GM23338 (cell line): ENCODE results near the gene KIFC3.

Experiments
- CREB1 ChIP-seq: fragments of 250-450 bp; sonication (Bioruptor Pico); IDR thresholded peaks from 2 replicates; pipeline ENCODE4 v1.5.0; 2020; ENCODE audit warnings: low read depth, mild to moderate bottlenecking, moderate library complexity
- EZH2 ChIP-seq: fragments of 200-600 bp; sonication (generic); IDR thresholded peaks from one replicate; pipeline ENCODE4 v1.8.0; 2017; ENCODE audit warnings: antibody characterized with exemption, mild to moderate bottlenecking, low read depth; ENCODE audit not compliant: unreplicated experiment
- EZH2phosphoT487 ChIP-seq: fragments of 200-600 bp; sonication (generic); IDR thresholded peaks from one replicate; pipeline ENCODE4 v1.8.1; 2018; ENCODE audit warnings: antibody characterized with exemption; ENCODE audit not compliant: unreplicated experiment
- JUNB ChIP-seq: IDR thresholded peaks from one replicate; pipeline ENCODE4 v1.6.1; 2016; ENCODE audit warnings: antibody characterized with exemption; ENCODE audit not compliant: unreplicated experiment
- NANOG ChIP-seq: IDR thresholded peaks from 2 replicates; pipeline ENCODE4 v1.6.1; 2016; ENCODE audit warnings: antibody characterized with exemption, borderline replicate concordance
- POLR2AphosphoS5 ChIP-seq: IDR thresholded peaks from 2 replicates; pipeline ENCODE4 v1.6.1; 2016; ENCODE audit warnings: antibody characterized with exemption, low read depth
- STAT1 ChIP-seq: IDR thresholded peaks from one replicate; pipeline ENCODE4 v1.6.1; 2016; ENCODE audit warnings: antibody characterized with exemption; ENCODE audit not compliant: unreplicated experiment
- ZNF114 ChIP-seq: fragments of 250-450 bp; sonication (Bioruptor Pico); IDR thresholded peaks from 2 replicates; pipeline ENCODE4 v1.5.0; 2020; ENCODE audit warnings: mild to moderate bottlenecking, moderate library complexity
- ZNF331 ChIP-seq: fragments of 250-450 bp; sonication (Bioruptor Pico); IDR thresholded peaks from 2 replicates; pipeline ENCODE4 v1.5.0; 2020; ENCODE audit warnings: low read depth, mild to moderate bottlenecking, moderate library complexity
- TF ChIP-seq, protein P1 (sequence below): IDR thresholded peaks from 2 replicates; pipeline ENCODE4 v1.6.1; 2016; ENCODE audit warnings: antibody characterized with exemption
- TF ChIP-seq, protein P2 (sequence below), 2 experiments: fragments of 200-600 bp in 1 of 2; sonication (generic) in 1 of 2; conservative IDR thresholded peaks; 2 replicates each; pipeline versions ENCODE4 v1.5.1 to v1.6.1; 2016 to 2017; ENCODE audit warnings: antibody characterized with exemption in 2 of 2, low read depth in 2 of 2, mild to moderate bottlenecking in 2 of 2, moderate library complexity in 1 of 2
- TF ChIP-seq, protein P3 (sequence below): IDR thresholded peaks from one replicate; pipeline ENCODE4 v1.6.1; 2018; ENCODE audit warnings: antibody characterized with exemption; ENCODE audit not compliant: unreplicated experiment

DNA sequence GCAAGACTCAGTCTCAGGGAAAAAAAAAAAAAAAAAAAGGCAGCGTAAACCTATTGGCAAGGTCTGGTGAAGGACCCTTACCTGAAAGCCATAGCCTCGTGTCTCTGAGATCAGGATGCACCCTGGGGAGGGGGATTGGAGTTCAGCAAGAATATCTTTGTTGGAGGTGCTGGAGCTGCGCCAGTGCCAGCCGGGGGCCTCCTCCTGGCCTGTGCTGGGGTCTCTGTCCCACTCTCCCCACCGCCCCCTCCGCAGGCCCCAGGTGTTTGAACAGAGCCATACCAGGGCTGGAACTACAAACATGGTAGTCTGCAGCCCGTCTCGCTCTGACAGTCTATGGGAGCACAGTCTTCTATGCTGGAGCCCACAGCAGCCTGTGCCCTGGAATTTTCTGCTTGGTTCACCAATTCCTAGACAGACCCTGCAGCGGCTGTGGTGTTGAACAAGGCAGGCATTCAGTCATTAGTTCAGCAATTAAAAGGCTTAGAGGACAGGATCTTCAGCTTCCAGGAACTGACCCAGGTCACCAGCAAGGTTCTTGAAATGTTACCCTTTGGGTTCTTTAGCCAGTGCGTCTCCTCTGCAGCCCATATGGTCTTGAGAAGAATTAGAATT, 42.2 kb upstream of the KIFC3 start:
- TF ChIP-seq, protein P1, sequence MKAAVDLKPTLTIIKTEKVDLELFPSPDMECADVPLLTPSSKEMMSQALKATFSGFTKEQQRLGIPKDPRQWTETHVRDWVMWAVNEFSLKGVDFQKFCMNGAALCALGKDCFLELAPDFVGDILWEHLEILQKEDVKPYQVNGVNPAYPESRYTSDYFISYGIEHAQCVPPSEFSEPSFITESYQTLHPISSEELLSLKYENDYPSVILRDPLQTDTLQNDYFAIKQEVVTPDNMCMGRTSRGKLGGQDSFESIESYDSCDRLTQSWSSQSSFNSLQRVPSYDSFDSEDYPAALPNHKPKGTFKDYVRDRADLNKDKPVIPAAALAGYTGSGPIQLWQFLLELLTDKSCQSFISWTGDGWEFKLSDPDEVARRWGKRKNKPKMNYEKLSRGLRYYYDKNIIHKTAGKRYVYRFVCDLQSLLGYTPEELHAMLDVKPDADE = no peak
- TF ChIP-seq, protein P2, sequence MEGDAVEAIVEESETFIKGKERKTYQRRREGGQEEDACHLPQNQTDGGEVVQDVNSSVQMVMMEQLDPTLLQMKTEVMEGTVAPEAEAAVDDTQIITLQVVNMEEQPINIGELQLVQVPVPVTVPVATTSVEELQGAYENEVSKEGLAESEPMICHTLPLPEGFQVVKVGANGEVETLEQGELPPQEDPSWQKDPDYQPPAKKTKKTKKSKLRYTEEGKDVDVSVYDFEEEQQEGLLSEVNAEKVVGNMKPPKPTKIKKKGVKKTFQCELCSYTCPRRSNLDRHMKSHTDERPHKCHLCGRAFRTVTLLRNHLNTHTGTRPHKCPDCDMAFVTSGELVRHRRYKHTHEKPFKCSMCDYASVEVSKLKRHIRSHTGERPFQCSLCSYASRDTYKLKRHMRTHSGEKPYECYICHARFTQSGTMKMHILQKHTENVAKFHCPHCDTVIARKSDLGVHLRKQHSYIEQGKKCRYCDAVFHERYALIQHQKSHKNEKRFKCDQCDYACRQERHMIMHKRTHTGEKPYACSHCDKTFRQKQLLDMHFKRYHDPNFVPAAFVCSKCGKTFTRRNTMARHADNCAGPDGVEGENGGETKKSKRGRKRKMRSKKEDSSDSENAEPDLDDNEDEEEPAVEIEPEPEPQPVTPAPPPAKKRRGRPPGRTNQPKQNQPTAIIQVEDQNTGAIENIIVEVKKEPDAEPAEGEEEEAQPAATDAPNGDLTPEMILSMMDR (conservative IDR thresholded peaks at IDR 0.05; ENCODE audit: low read depth in 2 of 2) = no peak
- TF ChIP-seq, protein P3, sequence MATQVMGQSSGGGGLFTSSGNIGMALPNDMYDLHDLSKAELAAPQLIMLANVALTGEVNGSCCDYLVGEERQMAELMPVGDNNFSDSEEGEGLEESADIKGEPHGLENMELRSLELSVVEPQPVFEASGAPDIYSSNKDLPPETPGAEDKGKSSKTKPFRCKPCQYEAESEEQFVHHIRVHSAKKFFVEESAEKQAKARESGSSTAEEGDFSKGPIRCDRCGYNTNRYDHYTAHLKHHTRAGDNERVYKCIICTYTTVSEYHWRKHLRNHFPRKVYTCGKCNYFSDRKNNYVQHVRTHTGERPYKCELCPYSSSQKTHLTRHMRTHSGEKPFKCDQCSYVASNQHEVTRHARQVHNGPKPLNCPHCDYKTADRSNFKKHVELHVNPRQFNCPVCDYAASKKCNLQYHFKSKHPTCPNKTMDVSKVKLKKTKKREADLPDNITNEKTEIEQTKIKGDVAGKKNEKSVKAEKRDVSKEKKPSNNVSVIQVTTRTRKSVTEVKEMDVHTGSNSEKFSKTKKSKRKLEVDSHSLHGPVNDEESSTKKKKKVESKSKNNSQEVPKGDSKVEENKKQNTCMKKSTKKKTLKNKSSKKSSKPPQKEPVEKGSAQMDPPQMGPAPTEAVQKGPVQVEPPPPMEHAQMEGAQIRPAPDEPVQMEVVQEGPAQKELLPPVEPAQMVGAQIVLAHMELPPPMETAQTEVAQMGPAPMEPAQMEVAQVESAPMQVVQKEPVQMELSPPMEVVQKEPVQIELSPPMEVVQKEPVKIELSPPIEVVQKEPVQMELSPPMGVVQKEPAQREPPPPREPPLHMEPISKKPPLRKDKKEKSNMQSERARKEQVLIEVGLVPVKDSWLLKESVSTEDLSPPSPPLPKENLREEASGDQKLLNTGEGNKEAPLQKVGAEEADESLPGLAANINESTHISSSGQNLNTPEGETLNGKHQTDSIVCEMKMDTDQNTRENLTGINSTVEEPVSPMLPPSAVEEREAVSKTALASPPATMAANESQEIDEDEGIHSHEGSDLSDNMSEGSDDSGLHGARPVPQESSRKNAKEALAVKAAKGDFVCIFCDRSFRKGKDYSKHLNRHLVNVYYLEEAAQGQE = no peak
- TF ChIP-seq EZH2 = no peak
- no peak for TF ChIP-seq CREB1
- TF ChIP-seq POLR2AphosphoS5 = no peak
- TF ChIP-seq EZH2phosphoT487 = no peak
- no peak for TF ChIP-seq JUNB
- TF ChIP-seq ZNF331 (CRISPR knock-in tag) = no peak
- no peak for TF ChIP-seq NANOG
- TF ChIP-seq STAT1 = no peak
- no peak for TF ChIP-seq ZNF114 (CRISPR knock-in tag)
